ENCODE results near the gene PHB1.

PHB1 gene

DNA sequence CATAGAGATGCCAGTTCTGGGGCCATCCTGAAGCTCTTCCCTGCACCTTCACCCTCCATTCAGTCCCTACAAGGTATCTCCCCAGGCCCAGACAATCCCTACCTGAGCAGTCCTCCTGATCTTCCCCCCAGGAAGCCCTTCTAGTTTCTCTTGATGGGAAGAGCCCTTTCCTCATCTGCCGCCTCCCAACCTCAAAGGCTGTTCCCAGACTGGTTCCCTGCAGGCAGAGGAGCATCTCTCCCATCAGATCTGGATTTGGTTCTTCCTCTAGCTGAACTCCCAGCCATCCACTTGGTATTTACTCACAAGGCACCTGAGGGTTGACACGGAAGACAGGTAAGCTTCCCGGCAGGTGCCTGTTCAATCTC lies 24.6 kb upstream of the PHB1 start:
- no peaks in the 10 kb centered on the region for H3K36me3 ChIP-seq
- peaks cover 0 to 7% (median 0%) of the 10 kb centered on the region in 4 donors for H3K4me1 ChIP-seq
- H3K27ac ChIP-seq: no peak overlapping the region
- H3K4me3 ChIP-seq: no peak overlapping the region
- TF ChIP-seq, protein P1, sequence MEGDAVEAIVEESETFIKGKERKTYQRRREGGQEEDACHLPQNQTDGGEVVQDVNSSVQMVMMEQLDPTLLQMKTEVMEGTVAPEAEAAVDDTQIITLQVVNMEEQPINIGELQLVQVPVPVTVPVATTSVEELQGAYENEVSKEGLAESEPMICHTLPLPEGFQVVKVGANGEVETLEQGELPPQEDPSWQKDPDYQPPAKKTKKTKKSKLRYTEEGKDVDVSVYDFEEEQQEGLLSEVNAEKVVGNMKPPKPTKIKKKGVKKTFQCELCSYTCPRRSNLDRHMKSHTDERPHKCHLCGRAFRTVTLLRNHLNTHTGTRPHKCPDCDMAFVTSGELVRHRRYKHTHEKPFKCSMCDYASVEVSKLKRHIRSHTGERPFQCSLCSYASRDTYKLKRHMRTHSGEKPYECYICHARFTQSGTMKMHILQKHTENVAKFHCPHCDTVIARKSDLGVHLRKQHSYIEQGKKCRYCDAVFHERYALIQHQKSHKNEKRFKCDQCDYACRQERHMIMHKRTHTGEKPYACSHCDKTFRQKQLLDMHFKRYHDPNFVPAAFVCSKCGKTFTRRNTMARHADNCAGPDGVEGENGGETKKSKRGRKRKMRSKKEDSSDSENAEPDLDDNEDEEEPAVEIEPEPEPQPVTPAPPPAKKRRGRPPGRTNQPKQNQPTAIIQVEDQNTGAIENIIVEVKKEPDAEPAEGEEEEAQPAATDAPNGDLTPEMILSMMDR (IDR thresholded peaks at IDR 0.05): no peak
- H3K9me3 ChIP-seq: no peaks in the 10 kb centered on the region
- intact Hi-C loops (cut with DNase I; ENCODE audit: low total_unique reads): loop anchor here (5.0 kb wide), 1 partner anchor 108 kb away; no protein-coding TSS in a partner anchor
- no peak for DNase-seq
- peaks cover 0 to 69% of the 10 kb centered on the region in 2 donors for H3K27me3 ChIP-seq

DNA sequence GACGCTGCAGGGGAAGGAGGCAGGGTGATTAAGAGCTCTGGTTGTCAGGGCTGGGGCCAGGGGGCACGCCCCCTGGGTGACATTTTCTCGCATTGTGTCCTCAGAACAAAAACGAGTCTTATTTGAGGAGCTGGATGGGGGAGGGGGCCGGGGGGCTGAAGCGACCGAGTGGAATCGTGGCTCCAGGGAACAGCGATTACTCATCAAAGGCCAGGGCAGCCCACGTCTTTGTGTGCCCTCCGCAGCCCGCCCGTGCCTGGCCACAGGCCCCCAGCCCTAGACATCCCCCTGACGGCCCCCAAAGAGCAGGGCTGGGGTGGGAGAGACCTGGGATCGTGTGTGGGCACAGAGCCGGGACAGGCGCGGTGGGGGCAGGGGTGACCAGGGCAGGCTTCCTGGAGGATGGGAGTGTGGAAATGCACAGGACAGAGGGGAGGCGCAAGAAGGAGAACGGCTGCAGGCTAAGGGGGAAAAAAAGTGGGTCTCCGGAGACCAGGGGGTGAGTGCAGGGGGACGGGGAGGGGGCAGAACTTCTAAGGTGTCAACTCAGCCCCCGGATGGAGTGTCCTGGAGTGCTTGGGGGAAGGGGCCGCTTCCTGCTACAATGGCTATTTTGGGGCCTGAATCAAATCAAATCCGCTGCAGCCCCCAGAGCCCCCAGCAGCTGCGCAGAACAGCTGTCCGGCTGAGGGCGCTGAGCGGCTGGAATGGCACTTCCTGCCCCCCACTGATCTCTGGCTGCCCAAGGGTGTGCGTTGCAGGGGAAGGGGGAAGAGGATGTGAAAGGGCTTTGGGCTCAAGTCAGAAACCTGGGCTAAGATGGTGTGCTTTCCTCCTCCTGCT lies 24.0 kb upstream of the PHB1 start:
- TF ChIP-seq, protein P1 (IDR thresholded peaks at IDR 0.05): no peak
- H3K27ac ChIP-seq: no peak overlapping the region
- H3K4me1 ChIP-seq: peaks cover 0 to 7% (median 0%) of the 10 kb centered on the region in 4 donors
- no peak overlapping the region for H3K4me3 ChIP-seq
- peaks cover 0 to 65% of the 10 kb centered on the region in 2 donors for H3K27me3 ChIP-seq
- no peaks in the 10 kb centered on the region for H3K36me3 ChIP-seq
- no peaks in the 10 kb centered on the region for H3K9me3 ChIP-seq
- DNase-seq: no peak
- intact Hi-C loops (cut with DNase I; ENCODE audit: low total_unique reads): loop anchor here (5.0 kb wide), 1 partner anchor 109 kb away; no protein-coding TSS in a partner anchor

DNA sequence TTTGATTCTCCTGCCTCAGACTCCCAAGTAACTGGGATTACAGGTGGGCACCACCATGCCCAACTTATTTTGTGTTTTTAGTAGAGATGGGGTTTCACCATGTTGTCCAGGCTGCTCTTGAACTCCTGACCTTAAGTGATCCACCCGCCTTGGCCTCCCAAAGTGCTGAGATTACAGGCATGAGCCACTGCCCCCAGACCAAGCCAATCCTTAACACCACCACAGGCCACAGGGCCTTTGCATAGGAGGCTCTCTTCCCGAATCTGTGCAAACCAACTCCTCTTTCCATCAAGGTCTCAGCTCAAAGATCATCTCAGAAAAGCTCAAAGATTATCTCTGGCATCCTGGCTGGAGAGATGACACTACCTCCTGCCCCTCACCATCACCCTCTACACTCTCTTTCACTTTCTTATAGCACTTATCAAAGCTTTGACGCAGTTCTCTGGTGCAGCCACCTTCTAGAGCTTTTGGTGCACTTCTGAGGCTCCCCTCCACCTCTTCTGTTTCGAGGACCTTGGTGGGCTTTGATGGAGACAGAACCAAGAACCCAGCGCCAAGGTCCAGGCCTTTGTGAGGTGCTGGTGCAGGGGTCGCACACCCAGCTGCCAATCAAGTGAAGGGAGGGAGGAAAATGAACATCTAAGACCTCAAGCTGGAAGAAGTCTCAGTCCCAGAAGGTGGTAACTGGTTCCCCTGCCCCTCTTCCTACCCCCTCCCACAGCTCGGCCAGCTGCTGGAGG lies 23.2 kb upstream of the PHB1 start:
- TF ChIP-seq, protein P1 (IDR thresholded peaks at IDR 0.05): no peak
- no peaks in the 10 kb centered on the region for H3K9me3 ChIP-seq
- DNase-seq: no peak
- intact Hi-C loops (cut with DNase I; ENCODE audit: low total_unique reads): loop anchor here (5.0 kb wide), 1 partner anchor 109 kb away; no protein-coding TSS in a partner anchor
- no peak overlapping the region for H3K27ac ChIP-seq
- no peaks in the 10 kb centered on the region for H3K36me3 ChIP-seq
- H3K4me3 ChIP-seq: no peak overlapping the region
- peaks cover 0 to 57% of the 10 kb centered on the region in 2 donors for H3K27me3 ChIP-seq
- H3K4me1 ChIP-seq: peaks cover 0 to 7% (median 0%) of the 10 kb centered on the region in 4 donors

DNA sequence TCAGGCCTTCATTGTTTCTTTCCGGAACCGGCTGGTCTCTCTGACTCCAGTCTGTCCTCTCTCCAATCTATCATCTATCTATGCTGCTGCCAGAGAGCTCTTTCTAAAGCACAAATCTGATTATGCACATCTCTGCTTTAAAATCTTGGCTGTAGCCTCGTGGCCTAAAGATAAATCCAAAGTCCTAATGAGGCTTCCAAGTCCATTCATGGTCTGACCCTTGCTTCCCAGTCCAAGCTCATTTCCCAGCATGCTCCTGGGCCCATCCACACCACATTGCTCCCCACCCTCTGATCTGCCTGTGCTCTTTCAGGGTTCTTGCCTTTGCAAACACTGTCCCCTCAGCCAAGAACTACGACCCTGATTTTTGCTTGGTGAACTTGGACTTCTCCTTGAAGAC lies 21.5 kb upstream of the PHB1 start:
- peaks cover 0 to 42% of the 10 kb centered on the region in 2 donors for H3K27me3 ChIP-seq
- H3K36me3 ChIP-seq: no peaks in the 10 kb centered on the region
- TF ChIP-seq, protein P1 (IDR thresholded peaks at IDR 0.05): no peak
- DNase-seq: peak in 1 of 2 donors; percentile 17
- H3K4me3 ChIP-seq: no peak overlapping the region
- intact Hi-C loops (cut with DNase I; ENCODE audit: low total_unique reads): loop anchor here (5.0 kb wide), 1 partner anchor 111 kb away; no protein-coding TSS in a partner anchor
- no peak overlapping the region for H3K27ac ChIP-seq
- peaks cover 0 to 7% (median 0%) of the 10 kb centered on the region in 4 donors for H3K4me1 ChIP-seq
- H3K9me3 ChIP-seq: no peaks in the 10 kb centered on the region

DNA sequence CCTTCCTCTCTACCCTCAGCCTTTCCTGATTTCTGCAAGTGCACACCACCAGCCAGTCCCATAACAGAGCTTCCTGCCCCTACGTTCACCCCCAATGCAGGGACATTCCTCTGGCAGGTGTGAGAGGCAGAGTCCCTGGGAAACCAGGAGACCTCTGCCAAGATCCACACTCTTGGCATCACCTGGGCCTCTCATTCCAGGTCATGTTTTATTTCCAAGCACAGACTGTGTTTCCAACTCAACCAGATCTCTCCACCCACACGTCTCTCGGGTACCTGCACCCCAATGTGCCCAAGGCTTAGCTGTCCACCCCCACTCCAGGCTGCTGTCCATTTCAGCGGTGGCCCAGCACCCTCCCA lies 21.0 kb upstream of the PHB1 start:
- Histone ChIP-seq H3K4me3 (no peak overlapping the region), H3K4me1 (peaks cover 0 to 7% (median 0%) of the 10 kb centered on the region in 4 donors), H3K36me3 (no peaks in the 10 kb centered on the region), H3K27ac (no peak overlapping the region), H3K9me3 (no peaks in the 10 kb centered on the region), H3K27me3 (peaks cover 0 to 36% of the 10 kb centered on the region in 2 donors)
- TF ChIP-seq, protein P1 (IDR thresholded peaks at IDR 0.05): no peak
- intact Hi-C loops (cut with DNase I; ENCODE audit: low total_unique reads): loop anchor here (1.0 to 5.0 kb wide), 2 partner anchors 112 to 121 kb away; no protein-coding TSS in a partner anchor
- DNase-seq: peak in 1 of 2 donors; percentile 25
